Tibial nerve (tissue), 4 donors: ENCODE data around the gene RFX6.

ENCODE experiments used
- EP300 ChIP-seq, 2 donors: sonication (generic); formaldehyde crosslinking; IDR thresholded peaks; one replicate each; pipeline ENCODE4 v1.6.1; 2017; ENCODE audit warnings: antibody characterized with exemption in 2 of 2, mild to moderate bottlenecking in 1 of 2
- POLR2A ChIP-seq, 2 donors: fragments of 450-650 bp; IDR thresholded peaks; one replicate each; pipeline ENCODE4 v1.6.1; 2017; ENCODE audit warnings: antibody characterized with exemption in 2 of 2, mild to moderate bottlenecking in 2 of 2, moderate library complexity in 2 of 2
- TF ChIP-seq, protein P1 (sequence below), 5 experiments: fragments of 200-600 bp in 3 of 5; fragments of 450-650 bp in 2 of 5; sonication (generic) in 3 of 5; IDR thresholded peaks; one replicate each; pipeline ENCODE4 v1.5.1; 2016 to 2019; ENCODE audit warnings: antibody characterized with exemption in 5 of 5, mild to moderate bottlenecking in 3 of 5, moderate library complexity in 2 of 5

DNA sequence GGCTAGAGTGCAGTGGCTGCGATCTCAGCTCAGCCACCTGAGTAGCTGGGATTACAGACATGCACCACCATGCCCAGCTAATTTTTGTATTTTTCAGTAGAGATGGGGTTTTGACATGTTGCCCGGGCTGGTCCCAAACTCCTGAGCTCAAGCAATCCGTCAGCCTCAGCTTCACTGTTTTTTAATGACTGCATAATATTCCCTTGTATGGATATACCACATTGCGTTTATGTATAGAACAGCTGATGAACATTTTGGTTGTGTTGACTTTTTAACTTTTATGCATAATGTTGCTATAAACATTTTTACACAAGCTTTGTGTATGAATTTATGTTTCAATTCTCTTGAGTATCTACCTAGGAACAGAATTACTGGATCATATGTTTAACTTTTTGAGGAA lies 4.3 kb upstream of the RFX6 start:
- no peak for TF ChIP-seq POLR2A (IDR thresholded peaks at IDR 0.05)
- TF ChIP-seq, protein P1, sequence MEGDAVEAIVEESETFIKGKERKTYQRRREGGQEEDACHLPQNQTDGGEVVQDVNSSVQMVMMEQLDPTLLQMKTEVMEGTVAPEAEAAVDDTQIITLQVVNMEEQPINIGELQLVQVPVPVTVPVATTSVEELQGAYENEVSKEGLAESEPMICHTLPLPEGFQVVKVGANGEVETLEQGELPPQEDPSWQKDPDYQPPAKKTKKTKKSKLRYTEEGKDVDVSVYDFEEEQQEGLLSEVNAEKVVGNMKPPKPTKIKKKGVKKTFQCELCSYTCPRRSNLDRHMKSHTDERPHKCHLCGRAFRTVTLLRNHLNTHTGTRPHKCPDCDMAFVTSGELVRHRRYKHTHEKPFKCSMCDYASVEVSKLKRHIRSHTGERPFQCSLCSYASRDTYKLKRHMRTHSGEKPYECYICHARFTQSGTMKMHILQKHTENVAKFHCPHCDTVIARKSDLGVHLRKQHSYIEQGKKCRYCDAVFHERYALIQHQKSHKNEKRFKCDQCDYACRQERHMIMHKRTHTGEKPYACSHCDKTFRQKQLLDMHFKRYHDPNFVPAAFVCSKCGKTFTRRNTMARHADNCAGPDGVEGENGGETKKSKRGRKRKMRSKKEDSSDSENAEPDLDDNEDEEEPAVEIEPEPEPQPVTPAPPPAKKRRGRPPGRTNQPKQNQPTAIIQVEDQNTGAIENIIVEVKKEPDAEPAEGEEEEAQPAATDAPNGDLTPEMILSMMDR (IDR thresholded peaks at IDR 0.05): no peak
- no peak for TF ChIP-seq EP300 (IDR thresholded peaks at IDR 0.05)
